ENCODE data around the gene LSP1. TPM values are rescaled to one million over a fixed set of nuclear protein-coding genes. Genes with fewer than 3 reads are reported as not detected.
"Not testable (repeated sequence)": the region's sequence is repeated elsewhere in the genome, so short reads cannot be mapped to it uniquely, and the experiment has no call there.

The LSP1 gene, protein sequence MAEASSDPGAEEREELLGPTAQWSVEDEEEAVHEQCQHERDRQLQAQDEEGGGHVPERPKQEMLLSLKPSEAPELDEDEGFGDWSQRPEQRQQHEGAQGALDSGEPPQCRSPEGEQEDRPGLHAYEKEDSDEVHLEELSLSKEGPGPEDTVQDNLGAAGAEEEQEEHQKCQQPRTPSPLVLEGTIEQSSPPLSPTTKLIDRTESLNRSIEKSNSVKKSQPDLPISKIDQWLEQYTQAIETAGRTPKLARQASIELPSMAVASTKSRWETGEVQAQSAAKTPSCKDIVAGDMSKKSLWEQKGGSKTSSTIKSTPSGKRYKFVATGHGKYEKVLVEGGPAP
- total RNA-seq, result not detected in 2 replicates
- 2.1 and 2.8 TPM in 2 replicates for polyA plus RNA-seq

DNA sequence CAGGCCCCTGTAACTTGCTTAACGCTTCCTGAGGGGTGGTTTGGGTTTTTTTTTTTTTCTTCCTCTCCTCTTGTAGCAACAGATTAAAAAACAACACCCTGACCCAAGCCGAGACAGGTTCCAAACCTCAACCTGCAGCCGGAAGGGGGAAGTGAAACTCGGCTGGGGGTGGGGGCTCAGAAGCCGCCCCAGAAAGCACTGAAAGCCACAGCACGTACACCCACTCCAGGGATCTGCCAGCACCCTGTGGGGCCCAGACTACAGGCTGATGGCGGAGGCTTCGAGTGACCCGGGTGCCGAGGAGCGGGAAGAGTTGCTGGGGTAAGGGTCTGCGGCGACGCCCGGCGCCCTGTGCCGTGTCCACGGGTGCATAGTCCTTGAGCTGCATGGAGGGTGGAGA lies at the start of gene LSP1:
Gene LSP1 (plus strand): TSS at position 208 of the 400 bp plus-strand sequence. CDS start 61 bp downstream, at position 269.
- Histone ChIP-seq H3K4me3 (no peak within 1 kb of the TSS), H3K36me3 (no peaks in the 10 kb centered on the region), H3K9me3 (ENCODE audit: low read depth) (no peaks in the 10 kb centered on the region), H3K27ac (no peak within 1 kb of the TSS), H3K4me1 (ENCODE audit: low read depth) (no peaks in the 10 kb centered on the region), H3K27me3 (no peaks in the 10 kb centered on the region)
- DNase-seq (ENCODE audit: low read depth in 1 of 2, low spot score in 1 of 2), result no peak
- TF ChIP-seq, protein P1, sequence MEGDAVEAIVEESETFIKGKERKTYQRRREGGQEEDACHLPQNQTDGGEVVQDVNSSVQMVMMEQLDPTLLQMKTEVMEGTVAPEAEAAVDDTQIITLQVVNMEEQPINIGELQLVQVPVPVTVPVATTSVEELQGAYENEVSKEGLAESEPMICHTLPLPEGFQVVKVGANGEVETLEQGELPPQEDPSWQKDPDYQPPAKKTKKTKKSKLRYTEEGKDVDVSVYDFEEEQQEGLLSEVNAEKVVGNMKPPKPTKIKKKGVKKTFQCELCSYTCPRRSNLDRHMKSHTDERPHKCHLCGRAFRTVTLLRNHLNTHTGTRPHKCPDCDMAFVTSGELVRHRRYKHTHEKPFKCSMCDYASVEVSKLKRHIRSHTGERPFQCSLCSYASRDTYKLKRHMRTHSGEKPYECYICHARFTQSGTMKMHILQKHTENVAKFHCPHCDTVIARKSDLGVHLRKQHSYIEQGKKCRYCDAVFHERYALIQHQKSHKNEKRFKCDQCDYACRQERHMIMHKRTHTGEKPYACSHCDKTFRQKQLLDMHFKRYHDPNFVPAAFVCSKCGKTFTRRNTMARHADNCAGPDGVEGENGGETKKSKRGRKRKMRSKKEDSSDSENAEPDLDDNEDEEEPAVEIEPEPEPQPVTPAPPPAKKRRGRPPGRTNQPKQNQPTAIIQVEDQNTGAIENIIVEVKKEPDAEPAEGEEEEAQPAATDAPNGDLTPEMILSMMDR (IDR thresholded peaks at IDR 0.05; ENCODE audit: low read depth, low read length), result no peak

DNA sequence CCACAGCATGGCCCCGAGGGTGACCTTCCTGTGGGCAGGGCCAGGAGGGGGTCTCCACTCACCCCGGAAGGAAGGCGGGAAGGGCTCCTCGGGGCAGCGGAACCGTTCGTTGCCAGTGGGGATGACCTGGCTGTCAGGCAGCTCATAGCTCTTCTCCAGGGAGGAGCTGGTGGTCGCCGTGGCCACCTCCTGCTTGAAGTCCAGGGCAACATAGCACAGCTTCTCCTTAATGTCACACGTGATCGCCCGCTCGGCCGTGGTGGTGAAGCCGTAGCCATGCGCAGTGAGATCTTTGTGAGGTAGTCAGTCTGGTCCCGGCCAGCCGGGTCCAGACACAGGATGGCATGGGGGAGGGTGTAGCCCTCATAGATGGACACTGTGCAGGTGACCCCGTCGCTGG lies 49.6 kb upstream of the LSP1 start:
- H3K4me1 ChIP-seq (ENCODE audit: low read depth), result peaks cover 6% of the 10 kb centered on the region
- TF ChIP-seq, protein P1 (IDR thresholded peaks at IDR 0.05; ENCODE audit: low read depth, low read length), result no peak
- DNase-seq (ENCODE audit: low read depth in 1 of 2, low spot score in 1 of 2), result no peak

DNA sequence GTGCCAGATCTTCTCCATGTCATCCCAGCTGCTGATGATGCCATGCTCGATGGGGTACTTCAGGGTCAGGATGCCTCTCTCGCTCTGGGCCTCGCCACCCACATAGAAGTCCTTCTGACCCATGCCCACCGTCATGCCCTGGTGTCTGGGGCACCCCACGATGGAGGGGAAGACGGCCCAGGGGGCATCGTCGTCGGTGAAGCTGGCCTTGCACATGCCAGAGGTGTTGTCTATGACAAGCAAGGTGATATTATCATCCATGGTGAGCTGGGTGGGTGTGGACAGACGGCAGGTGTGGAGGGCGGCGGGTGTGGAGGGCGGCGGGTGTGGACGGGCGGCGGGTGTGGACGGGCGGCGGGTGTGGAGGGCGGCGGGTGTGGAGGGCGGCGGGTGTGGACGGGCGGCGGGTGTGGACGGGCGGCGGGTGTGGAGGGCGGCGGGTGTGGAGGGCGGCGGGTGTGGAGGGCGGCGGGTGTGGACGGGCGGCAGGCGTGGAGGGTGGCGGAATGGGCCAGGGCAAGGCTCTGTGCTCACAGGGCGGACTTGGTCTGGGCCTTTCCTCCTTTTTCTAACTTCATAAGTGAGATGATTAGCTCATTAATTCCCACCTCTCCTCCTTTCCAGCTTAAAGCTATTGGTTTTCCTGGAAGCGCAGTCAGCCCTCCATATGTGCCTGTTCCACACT lies 48.9 kb upstream of the LSP1 start:
- H3K36me3 ChIP-seq; H3K4me3 ChIP-seq; H3K27ac ChIP-seq; DNase-seq (ENCODE audit: low read depth in 1 of 2, low spot score in 1 of 2); H3K9me3 ChIP-seq (ENCODE audit: low read depth); H3K4me1 ChIP-seq (ENCODE audit: low read depth); H3K27me3 ChIP-seq: not testable (repeated sequence)

More for the DNA sequence above, 49.6 kb upstream of the LSP1 start:
- no peak overlapping the region for H3K27ac ChIP-seq
- no peaks in the 10 kb centered on the region for H3K27me3 ChIP-seq
- H3K36me3 ChIP-seq, result no peaks in the 10 kb centered on the region
- H3K9me3 ChIP-seq (ENCODE audit: low read depth), result no peaks in the 10 kb centered on the region
- H3K4me3 ChIP-seq, result no peak overlapping the region

DNA sequence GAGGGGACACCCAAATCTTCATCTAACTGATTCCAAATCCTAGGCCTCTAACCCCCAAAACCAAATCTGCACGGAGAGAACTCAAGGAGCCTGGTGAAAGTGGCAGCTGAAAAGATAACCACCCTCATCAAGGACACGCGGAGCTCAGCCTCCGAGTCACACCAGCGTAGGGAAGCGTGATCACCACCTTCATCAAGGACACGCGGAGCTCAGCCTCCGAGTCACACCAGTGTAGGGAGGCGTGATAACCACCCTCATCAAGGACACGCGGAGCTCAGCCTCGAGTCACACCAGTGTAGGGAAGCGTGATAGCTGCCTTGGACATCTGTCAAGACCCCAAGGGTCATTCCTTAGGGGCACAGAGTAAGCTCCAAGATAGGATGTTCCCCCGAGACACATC lies 47.4 kb upstream of the LSP1 start:
- Histone ChIP-seq H3K4me3 (no peak overlapping the region), H3K27me3 (no peaks in the 10 kb centered on the region), H3K9me3 (ENCODE audit: low read depth) (no peaks in the 10 kb centered on the region), H3K36me3 (no peaks in the 10 kb centered on the region), H3K27ac (no peak overlapping the region), H3K4me1 (ENCODE audit: low read depth) (peaks cover 6% of the 10 kb centered on the region)
- no peak for DNase-seq (ENCODE audit: low read depth in 1 of 2, low spot score in 1 of 2)
- TF ChIP-seq, protein P1 (IDR thresholded peaks at IDR 0.05; ENCODE audit: low read depth, low read length), result no peak

DNA sequence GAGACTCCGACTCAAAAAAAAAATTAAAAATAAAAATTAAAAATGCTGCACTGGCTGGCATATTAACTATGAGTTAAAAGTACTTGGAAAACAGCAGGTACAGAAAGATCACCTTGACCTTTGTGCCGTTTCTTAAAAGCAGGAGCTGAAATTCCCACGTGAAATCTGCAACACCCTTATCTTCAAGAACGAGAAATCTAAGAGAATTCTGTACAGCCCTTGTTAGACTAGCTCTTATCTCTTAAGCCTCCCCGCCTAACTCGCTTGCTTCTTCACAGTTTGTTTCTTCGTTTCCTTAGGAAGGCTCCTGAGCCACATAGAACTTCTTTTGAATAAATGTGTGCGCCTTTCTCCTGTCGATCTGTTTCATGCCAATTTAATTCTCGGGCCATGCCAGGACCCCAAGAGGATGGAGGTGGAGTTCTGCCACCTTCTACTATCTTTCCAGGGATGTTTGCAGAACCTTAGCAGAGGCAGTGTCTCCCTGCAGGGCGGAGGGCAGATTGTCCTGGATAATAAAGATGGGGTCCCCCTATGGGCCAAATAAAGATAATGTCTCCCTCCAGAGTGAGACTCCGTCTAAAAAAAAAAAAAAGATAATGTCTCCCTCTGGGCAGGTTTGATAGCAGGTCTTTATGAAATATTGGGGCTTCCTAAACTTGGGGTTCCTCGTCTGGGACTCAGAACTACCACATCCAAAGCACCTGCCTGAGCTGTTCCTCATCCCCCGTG lies 45.5 kb upstream of the LSP1 start:
- DNase-seq (ENCODE audit: low read depth in 1 of 2, low spot score in 1 of 2), result no peak

More for the DNA sequence above, 45.5 kb upstream of the LSP1 start:
- Histone ChIP-seq H3K36me3 (no peaks in the 10 kb centered on the region), H3K27ac (no peak overlapping the region), H3K27me3 (no peaks in the 10 kb centered on the region), H3K4me3 (no peak overlapping the region), H3K4me1 (ENCODE audit: low read depth) (peaks cover 10% of the 10 kb centered on the region), H3K9me3 (ENCODE audit: low read depth) (no peaks in the 10 kb centered on the region)
- TF ChIP-seq, protein P1 (IDR thresholded peaks at IDR 0.05; ENCODE audit: low read depth, low read length), result no peak
